WI38 (cell line): Measurements from ENCODE around the gene TSEN54.

Source experiments
- H3K4me3 ChIP-seq: 2 replicates; pipeline ENCODE4 v1.5.1; 2011; ENCODE audit warnings: low read depth, mild to moderate bottlenecking, control low read depth, low read length
- CTCF ChIP-seq: IDR thresholded peaks from 2 replicates; pipeline ENCODE4 v1.5.1; 2012; ENCODE audit warnings: low read depth, mild to moderate bottlenecking, control low read depth, low read length

TSEN54 gene

DNA sequence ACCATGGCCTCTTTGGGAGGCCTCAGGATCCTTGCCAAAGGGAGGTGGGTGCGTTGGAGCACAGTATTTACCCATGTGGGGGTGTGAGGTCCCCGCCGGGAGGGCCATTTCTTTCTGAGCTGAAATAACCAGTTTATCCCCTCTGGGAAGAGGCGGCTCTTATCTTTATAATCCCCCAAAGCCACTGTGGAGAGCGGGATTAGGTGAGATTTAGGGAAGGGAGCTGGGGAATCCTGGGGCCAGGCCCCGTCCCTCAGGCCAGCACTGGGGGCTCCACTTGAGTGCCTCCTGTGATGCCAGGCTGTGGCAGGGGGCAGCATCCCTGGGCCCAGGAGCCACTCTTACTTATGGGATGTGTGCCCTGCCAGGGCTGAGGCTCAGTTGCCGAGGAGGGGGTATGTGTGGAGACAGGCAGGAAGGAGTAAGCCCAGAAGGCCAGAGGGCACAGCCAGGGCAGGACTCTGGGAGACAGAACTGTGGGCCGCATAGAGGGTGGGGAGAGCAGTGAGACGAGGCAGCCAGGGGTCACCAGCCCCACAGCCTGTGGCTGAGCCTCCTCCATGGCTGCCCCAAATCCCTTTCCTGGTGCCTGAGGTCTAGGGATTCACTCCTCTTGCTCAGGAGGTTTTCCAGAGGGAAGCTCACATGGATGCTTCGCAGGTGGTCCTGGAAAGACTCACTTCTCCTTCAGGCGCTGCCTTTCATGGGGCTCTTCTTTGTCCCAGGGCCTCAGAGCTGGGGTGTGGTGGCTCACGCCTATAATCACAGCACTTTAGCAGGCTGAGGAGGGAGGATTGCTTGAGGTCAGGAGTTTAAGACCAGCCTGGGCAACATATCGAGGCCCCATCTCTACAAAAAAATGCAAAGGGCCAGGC lies 34.9 kb upstream of the TSEN54 start:
- no peak for TF ChIP-seq CTCF

DNA sequence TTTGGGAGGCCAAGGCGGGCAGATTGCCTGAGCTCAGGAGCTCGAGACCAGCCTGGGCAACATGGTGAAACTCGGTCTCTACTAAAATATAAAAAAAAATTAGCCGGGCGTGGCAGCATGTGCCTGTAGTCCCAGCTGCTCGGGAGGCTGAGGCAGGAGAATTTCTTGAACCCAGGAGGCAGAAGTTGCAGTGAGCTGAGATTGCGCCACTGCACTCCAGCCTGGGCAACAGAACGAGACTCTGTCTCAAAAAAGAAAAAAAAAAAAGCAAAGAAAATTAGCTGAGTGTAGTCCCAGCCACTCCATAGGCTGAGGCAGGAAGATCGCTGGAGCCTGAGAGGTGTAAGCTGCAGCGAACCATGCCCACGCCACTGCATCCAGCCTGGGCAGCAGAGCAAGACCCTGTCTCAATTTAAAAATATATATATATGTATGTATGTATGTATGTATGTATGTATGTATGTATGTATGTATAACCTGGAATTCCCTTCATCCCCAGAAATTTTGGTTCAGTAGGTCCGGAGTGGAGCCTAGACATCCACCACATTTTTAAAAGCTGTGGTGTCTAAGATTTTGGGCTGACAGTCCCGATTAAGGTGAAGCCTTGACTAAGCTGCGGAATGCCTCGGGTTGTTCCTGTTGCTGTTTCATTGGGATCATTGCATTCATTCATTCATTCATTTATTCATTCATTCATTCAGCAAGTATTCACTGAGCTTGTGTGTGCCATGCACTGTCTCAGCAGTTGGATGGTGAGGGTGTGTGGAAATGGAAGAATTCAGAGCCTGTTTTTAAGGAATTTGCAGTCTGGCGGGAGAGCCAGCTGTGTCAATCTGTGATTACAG lies 34.0 kb upstream of the TSEN54 start:
- H3K4me3 ChIP-seq: no peak overlapping the region
- no peak for TF ChIP-seq CTCF

More for the DNA sequence above, 34.9 kb upstream of the TSEN54 start:
- H3K4me3 ChIP-seq: no peak overlapping the region

- H3K4me3 ChIP-seq: no peak overlapping the region
- TF ChIP-seq CTCF: no peak
These were observed 30.6 kb upstream of the TSEN54 start for GRCh38 chr17:75485688-75486087.

DNA sequence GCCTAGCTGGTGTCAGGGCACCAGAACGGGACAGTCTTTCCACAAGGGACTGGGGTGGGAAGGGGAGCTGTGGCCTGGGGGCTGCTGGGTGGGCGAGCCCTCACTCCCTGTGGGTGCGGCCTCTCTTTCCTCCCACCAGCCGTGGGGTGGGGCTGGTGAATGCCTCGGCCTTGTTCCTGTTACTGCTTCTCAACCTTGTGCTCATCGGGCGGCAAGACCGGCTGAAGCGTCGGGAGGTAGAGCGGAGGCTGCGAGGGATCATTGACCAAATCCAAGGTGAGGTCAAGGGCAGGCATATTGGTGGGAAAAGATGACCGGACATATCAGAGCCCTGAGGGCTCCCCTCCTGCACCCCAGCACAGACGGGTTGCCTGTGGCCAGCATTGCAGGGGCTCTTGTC lies 30.2 kb upstream of the TSEN54 start:
- no peak for TF ChIP-seq CTCF
- no peak overlapping the region for H3K4me3 ChIP-seq

GRCh38 chr17:75486951-75487350 lies 29.4 kb upstream of the TSEN54 start:
- no peak for TF ChIP-seq CTCF
- H3K4me3 ChIP-seq: no peak overlapping the region

GRCh38 chr17:75487351-75488070 lies 28.8 kb upstream of the TSEN54 start:
- TF ChIP-seq CTCF: no peak
- H3K4me3 ChIP-seq: no peak overlapping the region
